MCF 10A (cell line): ENCODE data around the gene GON7. TPM values are rescaled to one million over a fixed set of nuclear protein-coding genes. Genes with fewer than 3 reads are reported as not detected.
"Not testable (repeated sequence)": the region's sequence is repeated elsewhere in the genome, so short reads cannot be mapped to it uniquely, and the experiment has no call there.

Experiments used
- BruUV-seq: library from RNA; stranded (reverse); fragments of 400-500 nt; replicated peaks from 2 replicates; lab custom pipeline; 2021; lab: Mats Ljungman, UMichigan
- CTCF ChIA-PET: fragments of 300-600 bp; sonication (Branson Sonifier 250); formaldehyde crosslinking; extraction: SDS; loops from one replicate; lab custom pipeline; 2021; ENCODE audit warnings: antibody characterized with exemption, inconsistent platforms; lab: Yijun Ruan, JAX
- POLR2A ChIA-PET: fragments of 300-600, 350-650 bp; sonication (Branson Sonifier 250); formaldehyde crosslinking; extraction: SDS; loops from one replicate; lab custom pipeline; 2020; ENCODE audit warnings: antibody characterized with exemption, inconsistent platforms; lab: Yijun Ruan, JAX
- DNase-seq: peaks from one replicate; pipeline ENCODE4 v3.0.0-alpha.2; 2018; ENCODE audit not compliant: unreplicated experiment
- H3K27ac Mint-ChIP-seq: one replicate; pipeline ENCODE4 v1.8.0; 2022; ENCODE audit warnings: mild to moderate bottlenecking, low read depth, mixed read lengths; ENCODE audit not compliant: unreplicated experiment
- H3K27me3 Mint-ChIP-seq: one replicate; pipeline ENCODE4 v1.8.0; 2022; ENCODE audit warnings: mixed read lengths; ENCODE audit not compliant: insufficient read depth, unreplicated experiment
- H3K36me3 Mint-ChIP-seq: one replicate; pipeline ENCODE4 v1.8.0; 2022; ENCODE audit warnings: mild to moderate bottlenecking, moderate library complexity, mixed read lengths; ENCODE audit not compliant: insufficient read depth, unreplicated experiment
- H3K4me1 Mint-ChIP-seq: one replicate; pipeline ENCODE4 v1.8.0; 2022; ENCODE audit warnings: mixed read lengths; ENCODE audit not compliant: insufficient read depth, unreplicated experiment
- H3K4me3 Mint-ChIP-seq: one replicate; pipeline ENCODE4 v1.8.0; 2022; ENCODE audit warnings: mild to moderate bottlenecking, moderate library complexity, mixed read lengths; ENCODE audit not compliant: unreplicated experiment
- H3K9me3 Mint-ChIP-seq: one replicate; pipeline ENCODE4 v1.8.0; 2022; ENCODE audit warnings: mixed read lengths; ENCODE audit not compliant: unreplicated experiment
- intact Hi-C: fragments of 100-400 bp; cut with micrococcal nuclease; formaldehyde crosslinking; loops from 2 replicates; pipeline ENCODE4 v1.14.1; 2022
- total RNA-seq: library from RNA; stranded (reverse); gene quantifications from 2 replicates; pipeline ENCODE4 v1.2.3, GENCODE V29; 2022
- TF ChIP-seq, protein P1 (sequence below): fragments of 200-600 bp; IDR thresholded peaks from one replicate; pipeline ENCODE4 v1.8.0; 2022; ENCODE audit warnings: antibody characterized with exemption, mild to moderate bottlenecking; ENCODE audit not compliant: unreplicated experiment

The GON7 gene
- total RNA-seq, 1 experiment from 2014 or later = 9.9 TPM

DNA sequence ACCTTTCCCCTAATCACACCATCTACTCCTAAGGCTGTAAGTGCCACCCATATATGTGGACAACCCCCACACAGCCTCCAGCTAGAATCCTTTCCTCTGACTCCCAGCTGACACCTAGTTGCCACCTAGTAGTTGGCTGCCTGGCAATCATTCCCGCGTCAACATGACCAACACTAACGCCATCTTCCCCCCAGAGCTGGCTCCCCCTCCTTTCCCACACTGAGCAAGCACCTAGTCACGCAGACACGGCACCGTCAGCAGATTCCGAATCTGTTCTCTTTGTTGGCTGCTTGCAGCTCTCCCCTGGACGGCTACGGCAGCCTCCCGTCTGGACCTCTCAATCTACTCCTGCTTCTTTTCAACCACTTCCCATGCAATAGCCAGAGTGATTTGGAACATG, 27.9 kb upstream of the GON7 start:
- no TSS peak for BruUV-seq
- Mint-ChIP-seq H3K4me3 (peak overlapping the region; percentile 14), H3K27ac (peak overlapping the region; percentile 1), H3K36me3 (peaks cover 11% of the 10 kb centered on the region), H3K27me3 (no peaks in the 10 kb centered on the region), H3K9me3 (no peaks in the 10 kb centered on the region), H3K4me1 (peaks cover 12% of the 10 kb centered on the region)
- ChIA-PET CTCF (interaction anchor here (0.7 to 1.8 kb wide), 2 partner anchors 10 to 251 kb away, joined by 4 to 7 read pairs; no protein-coding TSS in a partner anchor), POLR2A (interaction anchor here (0.5 to 0.7 kb wide), 2 partner anchors 409 to 949 kb away, joined by 3 read pairs; no protein-coding TSS in a partner anchor)
- TF ChIP-seq, protein P1, sequence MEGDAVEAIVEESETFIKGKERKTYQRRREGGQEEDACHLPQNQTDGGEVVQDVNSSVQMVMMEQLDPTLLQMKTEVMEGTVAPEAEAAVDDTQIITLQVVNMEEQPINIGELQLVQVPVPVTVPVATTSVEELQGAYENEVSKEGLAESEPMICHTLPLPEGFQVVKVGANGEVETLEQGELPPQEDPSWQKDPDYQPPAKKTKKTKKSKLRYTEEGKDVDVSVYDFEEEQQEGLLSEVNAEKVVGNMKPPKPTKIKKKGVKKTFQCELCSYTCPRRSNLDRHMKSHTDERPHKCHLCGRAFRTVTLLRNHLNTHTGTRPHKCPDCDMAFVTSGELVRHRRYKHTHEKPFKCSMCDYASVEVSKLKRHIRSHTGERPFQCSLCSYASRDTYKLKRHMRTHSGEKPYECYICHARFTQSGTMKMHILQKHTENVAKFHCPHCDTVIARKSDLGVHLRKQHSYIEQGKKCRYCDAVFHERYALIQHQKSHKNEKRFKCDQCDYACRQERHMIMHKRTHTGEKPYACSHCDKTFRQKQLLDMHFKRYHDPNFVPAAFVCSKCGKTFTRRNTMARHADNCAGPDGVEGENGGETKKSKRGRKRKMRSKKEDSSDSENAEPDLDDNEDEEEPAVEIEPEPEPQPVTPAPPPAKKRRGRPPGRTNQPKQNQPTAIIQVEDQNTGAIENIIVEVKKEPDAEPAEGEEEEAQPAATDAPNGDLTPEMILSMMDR = no peak
- peak; percentile 66 for DNase-seq
- intact Hi-C loops = loop anchor here (1.0 kb wide), 2 partner anchors 309 to 385 kb away; no protein-coding TSS in a partner anchor

DNA sequence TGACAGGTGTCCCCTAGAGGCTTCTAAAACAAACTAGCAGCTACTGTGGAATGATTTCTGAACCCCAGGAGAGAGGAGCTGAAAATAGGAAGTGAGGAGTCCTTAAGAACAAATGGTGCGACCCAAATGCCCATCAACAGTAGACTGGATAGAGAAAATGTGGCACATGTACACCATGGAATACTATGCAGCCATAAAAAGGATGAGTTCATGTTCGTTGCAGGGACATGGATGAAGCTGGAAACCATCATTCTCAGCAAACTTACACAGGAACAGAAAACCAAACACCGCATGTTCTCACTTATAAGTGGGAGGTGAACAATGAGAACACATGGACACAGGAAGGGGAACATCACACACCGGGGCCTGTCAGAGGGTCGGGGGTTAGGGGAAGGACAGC, 26.2 kb upstream of the GON7 start:
- H3K27ac Mint-ChIP-seq, H3K9me3 Mint-ChIP-seq, H3K36me3 Mint-ChIP-seq, BruUV-seq, H3K27me3 Mint-ChIP-seq, intact Hi-C loops, H3K4me3 Mint-ChIP-seq, DNase-seq: not testable (repeated sequence)
- POLR2A ChIA-PET = interaction anchor here (1.0 kb wide), 1 partner anchor 48 kb away, joined by 3 read pairs; the partner anchor contains the start of genes LYSET and MOAP1
- CTCF ChIA-PET = interaction anchor here (0.6 to 0.7 kb wide), 3 partner anchors 58 to 231 kb away, joined by 3 to 5 read pairs (median 3); no protein-coding TSS in a partner anchor
- peaks cover 12% of the 10 kb centered on the region for H3K4me1 Mint-ChIP-seq

DNA sequence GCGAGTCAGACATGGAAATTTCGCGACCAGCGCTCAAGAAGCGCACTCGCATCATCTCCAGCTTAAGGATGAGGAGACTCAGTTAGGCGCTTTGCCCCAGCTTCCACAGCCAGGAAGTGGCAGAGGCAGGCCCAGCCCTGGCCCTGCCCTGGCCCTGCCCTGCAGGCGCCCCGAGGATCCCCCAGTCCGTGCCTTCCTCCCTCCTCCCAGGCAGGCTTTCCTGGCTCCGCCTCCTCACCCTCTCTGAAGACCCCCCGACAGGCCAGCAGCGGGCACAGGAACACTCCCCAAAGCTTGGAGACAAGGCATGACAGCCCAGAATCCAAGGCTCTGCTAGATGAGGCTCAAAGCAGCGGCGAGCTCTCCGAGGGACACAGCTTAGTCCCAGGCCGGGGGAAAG, 25.3 kb upstream of the GON7 start:
- no TSS peak for BruUV-seq
- DNase-seq = no peak
- Mint-ChIP-seq H3K4me1 (peaks cover 12% of the 10 kb centered on the region), H3K36me3 (peaks cover 9% of the 10 kb centered on the region), H3K27ac (no peak overlapping the region), H3K27me3 (no peaks in the 10 kb centered on the region), H3K9me3 (no peaks in the 10 kb centered on the region), H3K4me3 (no peak overlapping the region)
- TF ChIP-seq, protein P1 = no peak
- intact Hi-C loops = no loop called here
- ChIA-PET POLR2A (no interaction called here), CTCF (interaction anchor here (0.5 to 1.1 kb wide), 2 partner anchors 9 to 311 kb away, joined by 3 to 4 read pairs; no protein-coding TSS in a partner anchor)

- ChIA-PET CTCF (interaction anchor here (0.5 to 1.1 kb wide), 2 partner anchors 9 to 311 kb away, joined by 3 to 4 read pairs; no protein-coding TSS in a partner anchor), POLR2A (no interaction called here)
- BruUV-seq = no TSS peak
- Mint-ChIP-seq H3K9me3 (no peaks in the 10 kb centered on the region), H3K4me1 (peaks cover 12% of the 10 kb centered on the region), H3K4me3 (no peak overlapping the region), H3K36me3 (peaks cover 17% of the 10 kb centered on the region), H3K27ac (no peak overlapping the region), H3K27me3 (no peaks in the 10 kb centered on the region)
- TF ChIP-seq, protein P1 = no peak
- no peak for DNase-seq
- intact Hi-C loops = no loop called here
Measured at GRCh38 chr14:93231129-93231979, 24.5 kb upstream of the GON7 start.
